HEK293 (cell line): ENCODE data around the gene SNX10.

Source experiments
- CTCF ChIA-PET: fragments of 350-600 bp; formaldehyde crosslinking; extraction: SDS; loops from one replicate; lab custom pipeline; 2021; ENCODE audit warnings: antibody characterized with exemption; lab: Yijun Ruan, JAX
- POLR2A ChIA-PET: fragments of 300-600 bp; formaldehyde crosslinking; extraction: SDS; loops from one replicate; lab custom pipeline; 2020; ENCODE audit warnings: antibody characterized with exemption, inconsistent platforms; lab: Yijun Ruan, JAX
- H3K27ac ChIP-seq: fragments of 200-500 bp; sonication (Bioruptor generic); 2 replicates; pipeline ENCODE4 v1.5.1; 2014; ENCODE audit warnings: low read depth, low read length, control low read depth, inconsistent platforms; ENCODE audit errors: extremely low read depth
- H3K36me3 ChIP-seq, 2 experiments: fragments of 200-500 bp in 1 of 2; sonication (Bioruptor generic) in 1 of 2; 1 replicate in 1 of 2; 2 replicates in 1 of 2; pipeline ENCODE4 v1.5.1; 2014 to 2017; ENCODE audit warnings: inconsistent platforms in 2 of 2, low read length in 2 of 2; ENCODE audit not compliant: control insufficient read depth in 2 of 2, insufficient read depth in 1 of 2
- H3K4me1 ChIP-seq: fragments of 200-500 bp; sonication (Bioruptor generic); 2 replicates; pipeline ENCODE4 v1.5.1; 2014; ENCODE audit warnings: mild to moderate bottlenecking, low read length, inconsistent platforms; ENCODE audit not compliant: control insufficient read depth, insufficient read depth
- H3K4me3 ChIP-seq: 2 replicates; pipeline ENCODE4 v1.5.1; 2011; ENCODE audit warnings: low read depth, mild to moderate bottlenecking, control low read depth, low read length, moderate library complexity
- H3K9me3 ChIP-seq: fragments of 200-500 bp; sonication (Bioruptor generic); 2 replicates; pipeline ENCODE4 v1.5.1; 2014; ENCODE audit warnings: low read depth, low read length, inconsistent platforms; ENCODE audit not compliant: control insufficient read depth, insufficient read depth
- FEZF1 ChIP-seq: fragments of 450-650 bp; formaldehyde crosslinking; IDR thresholded peaks from 2 replicates; pipeline ENCODE4 v1.5.1; 2016; ENCODE audit warnings: missing biosample characterization, missing genetic modification characterization
- KLF16 ChIP-seq: fragments of 450-650 bp; formaldehyde crosslinking; IDR thresholded peaks from 2 replicates; pipeline ENCODE4 v1.5.1; 2017; ENCODE audit warnings: missing biosample characterization, missing genetic modification characterization
- OSR2 ChIP-seq: fragments of 450-650 bp; formaldehyde crosslinking; IDR thresholded peaks from 2 replicates; pipeline ENCODE4 v1.5.1; 2016; ENCODE audit warnings: missing biosample characterization, missing genetic modification characterization
- PRDM10 ChIP-seq: fragments of 450-650 bp; formaldehyde crosslinking; IDR thresholded peaks from 2 replicates; pipeline ENCODE4 v1.5.1; 2016; ENCODE audit warnings: missing biosample characterization, missing genetic modification characterization
- TRIM28 ChIP-seq: IDR thresholded peaks from 2 replicates; pipeline ENCODE4 v1.6.1; 2011; ENCODE audit warnings: low read length, control low read depth, borderline replicate concordance
- ZNF138 ChIP-seq: fragments of 450-650 bp; formaldehyde crosslinking; IDR thresholded peaks from 2 replicates; pipeline ENCODE4 v1.5.1; 2016; ENCODE audit warnings: missing biosample characterization, missing genetic modification characterization, borderline replicate concordance
- ZNF16 ChIP-seq: fragments of 450-650 bp; formaldehyde crosslinking; IDR thresholded peaks from 2 replicates; pipeline ENCODE4 v1.5.1; 2016; ENCODE audit warnings: low read depth, missing biosample characterization, missing genetic modification characterization
- ZNF214 ChIP-seq: fragments of 450-650 bp; formaldehyde crosslinking; IDR thresholded peaks from 2 replicates; pipeline ENCODE4 v1.5.1; 2017; ENCODE audit warnings: missing biosample characterization, mild to moderate bottlenecking, missing genetic modification characterization, borderline replicate concordance
- ZNF426 ChIP-seq: fragments of 450-650 bp; formaldehyde crosslinking; IDR thresholded peaks from 2 replicates; pipeline ENCODE4 v1.5.1; 2017; ENCODE audit warnings: missing biosample characterization, missing genetic modification characterization, mild to moderate bottlenecking, inconsistent platforms, moderate library complexity
- ZNF433 ChIP-seq: fragments of 450-650 bp; formaldehyde crosslinking; IDR thresholded peaks from 2 replicates; pipeline ENCODE4 v1.5.1; 2016; ENCODE audit warnings: missing biosample characterization, missing genetic modification characterization, low read depth
- ZNF529 ChIP-seq: fragments of 450-650 bp; formaldehyde crosslinking; IDR thresholded peaks from 2 replicates; pipeline ENCODE4 v1.5.1; 2017; ENCODE audit warnings: missing genetic modification characterization, missing biosample characterization; ENCODE audit not compliant: insufficient replicate concordance
- ZNF555 ChIP-seq: fragments of 450-650 bp; formaldehyde crosslinking; conservative IDR thresholded peaks from 2 replicates; pipeline ENCODE4 v1.5.1; 2017; ENCODE audit warnings: missing biosample characterization, mild to moderate bottlenecking, missing genetic modification characterization, inconsistent platforms
- ZNF621 ChIP-seq: fragments of 450-650 bp; formaldehyde crosslinking; IDR thresholded peaks from 2 replicates; pipeline ENCODE4 v1.5.1; 2017; ENCODE audit warnings: missing biosample characterization, missing genetic modification characterization
- ZNF664 ChIP-seq: fragments of 450-650 bp; formaldehyde crosslinking; IDR thresholded peaks from 2 replicates; pipeline ENCODE4 v1.5.1; 2016; ENCODE audit warnings: missing biosample characterization, missing genetic modification characterization
- ZNF677 ChIP-seq: fragments of 450-650 bp; IDR thresholded peaks from 2 replicates; pipeline ENCODE4 v1.5.0; 2018; ENCODE audit warnings: missing biosample characterization, mild to moderate bottlenecking, missing genetic modification characterization, moderate library complexity
- ZNF747 ChIP-seq: fragments of 450-650 bp; formaldehyde crosslinking; IDR thresholded peaks from 2 replicates; pipeline ENCODE4 v1.5.1; 2016; ENCODE audit warnings: missing biosample characterization, missing genetic modification characterization
- ZNF776 ChIP-seq: fragments of 450-650 bp; formaldehyde crosslinking; IDR thresholded peaks from 2 replicates; pipeline ENCODE4 v1.5.0; 2017; ENCODE audit warnings: missing biosample characterization, missing genetic modification characterization, borderline replicate concordance
- TF ChIP-seq, protein P1 (sequence below): fragments of 450-650 bp; IDR thresholded peaks from 2 replicates; pipeline ENCODE4 v1.5.1; 2018; ENCODE audit warnings: missing biosample characterization, mild to moderate bottlenecking, missing genetic modification characterization
- TF ChIP-seq, protein P2 (sequence below): fragments of 450-650 bp; formaldehyde crosslinking; IDR thresholded peaks from 2 replicates; pipeline ENCODE4 v1.5.1; 2016; ENCODE audit warnings: missing biosample characterization, missing genetic modification characterization
- TF ChIP-seq, protein P3 (sequence below): fragments of 450-650 bp; formaldehyde crosslinking; IDR thresholded peaks from 2 replicates; pipeline ENCODE4 v1.5.1; 2017; ENCODE audit warnings: missing biosample characterization, missing genetic modification characterization

SNX10 gene

DNA sequence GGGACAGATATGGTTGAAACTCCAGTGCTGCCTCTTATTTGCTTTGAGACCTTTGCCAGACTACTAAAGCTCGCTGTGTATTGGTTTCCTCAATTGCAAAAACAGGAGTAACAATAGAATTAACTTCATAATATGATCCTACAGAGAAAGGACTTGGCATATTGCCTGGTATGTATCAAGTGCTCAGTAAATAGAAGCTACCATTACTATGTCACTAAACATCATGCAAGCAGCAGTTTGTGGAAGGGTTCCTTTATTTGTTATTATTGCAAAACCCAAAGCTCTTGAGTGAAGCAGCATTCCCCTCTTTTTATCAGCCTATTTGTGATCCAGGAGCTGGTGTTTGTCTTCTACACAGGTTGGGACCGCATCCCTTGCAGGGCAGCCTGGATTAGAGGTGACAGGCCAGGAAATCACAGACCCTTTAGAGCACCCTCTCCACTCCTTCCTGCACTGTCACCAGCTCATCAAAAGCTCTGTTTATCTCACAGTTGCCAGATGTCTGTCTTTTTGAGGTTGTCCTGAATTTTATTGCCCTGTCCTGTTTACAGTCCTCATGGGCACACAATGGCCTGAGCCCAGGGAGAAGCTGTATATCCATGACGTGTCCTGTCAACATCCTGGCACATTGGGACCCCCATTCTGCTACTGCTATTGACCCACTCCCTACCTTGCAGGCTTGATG is 121.5 kb downstream of the SNX10 start:
- Histone ChIP-seq H3K9me3 (no peaks in the 10 kb centered on the region), H3K4me3 (no peak overlapping the region), H3K27ac (no peak overlapping the region; the same call in 1 of the 2 replicates), H3K36me3 (no peaks in the 10 kb centered on the region), H3K4me1 (peaks cover 10% of the 10 kb centered on the region)
- POLR2A ChIA-PET: interaction anchor here (0.6 kb wide), 1 partner anchor 218 kb away, joined by 3 read pairs; no protein-coding TSS in a partner anchor
- CTCF ChIA-PET: interaction anchor here (0.9 kb wide), 1 partner anchor 88 kb away, joined by 4 read pairs; no protein-coding TSS in a partner anchor
- TF ChIP-seq, protein P1, sequence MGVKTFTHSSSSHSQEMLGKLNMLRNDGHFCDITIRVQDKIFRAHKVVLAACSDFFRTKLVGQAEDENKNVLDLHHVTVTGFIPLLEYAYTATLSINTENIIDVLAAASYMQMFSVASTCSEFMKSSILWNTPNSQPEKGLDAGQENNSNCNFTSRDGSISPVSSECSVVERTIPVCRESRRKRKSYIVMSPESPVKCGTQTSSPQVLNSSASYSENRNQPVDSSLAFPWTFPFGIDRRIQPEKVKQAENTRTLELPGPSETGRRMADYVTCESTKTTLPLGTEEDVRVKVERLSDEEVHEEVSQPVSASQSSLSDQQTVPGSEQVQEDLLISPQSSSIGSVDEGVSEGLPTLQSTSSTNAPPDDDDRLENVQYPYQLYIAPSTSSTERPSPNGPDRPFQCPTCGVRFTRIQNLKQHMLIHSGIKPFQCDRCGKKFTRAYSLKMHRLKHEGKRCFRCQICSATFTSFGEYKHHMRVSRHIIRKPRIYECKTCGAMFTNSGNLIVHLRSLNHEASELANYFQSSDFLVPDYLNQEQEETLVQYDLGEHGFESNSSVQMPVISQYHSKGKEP (tag by site-specific recombination): peak; percentile 55
- TF ChIP-seq ZNF433: no peak
- TF ChIP-seq ZNF747 (tag by site-specific recombination): no peak
- no peak for TF ChIP-seq KLF16 (tag by site-specific recombination)
- peak; percentile 83 for TF ChIP-seq OSR2
- no peak for TF ChIP-seq ZNF138
- TF ChIP-seq FEZF1 (tag by site-specific recombination): 0 out of 2 replicates have a peak, but pooled peaks have one; percentile 10
- no peak for TF ChIP-seq ZNF529 (tag by site-specific recombination)
- TF ChIP-seq PRDM10 (tag by site-specific recombination): peak; percentile 78
- TF ChIP-seq ZNF776: no peak
- peak; percentile 69 for TF ChIP-seq ZNF664
- TF ChIP-seq, protein P2, sequence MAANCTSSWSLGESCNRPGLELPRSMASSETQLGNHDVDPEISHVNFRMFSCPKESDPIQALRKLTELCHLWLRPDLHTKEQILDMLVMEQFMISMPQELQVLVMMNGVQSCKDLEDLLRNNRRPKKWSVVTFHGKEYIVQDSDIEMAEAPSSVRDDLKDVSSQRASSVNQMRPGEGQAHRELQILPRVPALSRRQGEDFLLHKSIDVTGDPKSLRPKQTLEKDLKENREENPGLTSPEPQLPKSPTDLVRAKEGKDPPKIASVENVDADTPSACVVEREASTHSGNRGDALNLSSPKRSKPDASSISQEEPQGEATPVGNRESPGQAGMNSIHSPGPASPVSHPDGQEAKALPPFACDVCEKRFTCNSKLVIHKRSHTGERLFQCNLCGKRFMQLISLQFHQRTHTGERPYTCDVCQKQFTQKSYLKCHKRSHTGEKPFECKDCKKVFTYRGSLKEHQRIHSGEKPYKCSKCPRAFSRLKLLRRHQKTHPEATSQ (tag by site-specific recombination): no peak
- TF ChIP-seq, protein P3, sequence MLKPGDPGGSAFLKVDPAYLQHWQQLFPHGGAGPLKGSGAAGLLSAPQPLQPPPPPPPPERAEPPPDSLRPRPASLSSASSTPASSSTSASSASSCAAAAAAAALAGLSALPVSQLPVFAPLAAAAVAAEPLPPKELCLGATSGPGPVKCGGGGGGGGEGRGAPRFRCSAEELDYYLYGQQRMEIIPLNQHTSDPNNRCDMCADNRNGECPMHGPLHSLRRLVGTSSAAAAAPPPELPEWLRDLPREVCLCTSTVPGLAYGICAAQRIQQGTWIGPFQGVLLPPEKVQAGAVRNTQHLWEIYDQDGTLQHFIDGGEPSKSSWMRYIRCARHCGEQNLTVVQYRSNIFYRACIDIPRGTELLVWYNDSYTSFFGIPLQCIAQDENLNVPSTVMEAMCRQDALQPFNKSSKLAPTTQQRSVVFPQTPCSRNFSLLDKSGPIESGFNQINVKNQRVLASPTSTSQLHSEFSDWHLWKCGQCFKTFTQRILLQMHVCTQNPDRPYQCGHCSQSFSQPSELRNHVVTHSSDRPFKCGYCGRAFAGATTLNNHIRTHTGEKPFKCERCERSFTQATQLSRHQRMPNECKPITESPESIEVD (tag by site-specific recombination): no peak

- no peaks in the 10 kb centered on the region for H3K9me3 ChIP-seq
- H3K27ac ChIP-seq: no peak overlapping the region
- H3K4me1 ChIP-seq: peaks cover 10% of the 10 kb centered on the region
- ChIA-PET CTCF (interaction anchor here (0.6 to 0.7 kb wide), 2 partner anchors 38 to 401 kb away, joined by 4 to 8 read pairs; no protein-coding TSS in a partner anchor), POLR2A (no interaction called here)
- no peak for TF ChIP-seq TRIM28
- no peak for TF ChIP-seq ZNF555 (tag by site-specific recombination)
- no peak for TF ChIP-seq ZNF214
- TF ChIP-seq ZNF621 (tag by site-specific recombination): no peak
- TF ChIP-seq ZNF426 (tag by site-specific recombination): no peak
- TF ChIP-seq, protein P3 (tag by site-specific recombination): no peak
- TF ChIP-seq ZNF16 (tag by site-specific recombination): no peak
- TF ChIP-seq ZNF677 (tag by site-specific recombination): no peak
- H3K4me3 ChIP-seq: no peak overlapping the region
- no peaks in the 10 kb centered on the region for H3K36me3 ChIP-seq
Observed at GRCh38 chr7:26416004-26416403, 124.3 kb downstream of the SNX10 start.
